WTC11 (cell line): ENCODE measurements around the gene ZNF302. TPM values are rescaled to one million over a fixed set of nuclear protein-coding genes. Genes with fewer than 3 reads are reported as not detected.

Experiments used
- ATAC-seq: fragments of 200-7000 bp; cut with Tn5 transposase; 2 replicates; pipeline ENCODE4 v1.10.0; 2021; ENCODE audit warnings: mild to moderate bottlenecking, moderate library complexity
- CTCF ChIA-PET: fragments of 300-600 bp; sonication (Branson Sonifier 250); formaldehyde crosslinking; loops from one replicate; lab custom pipeline; 2021; ENCODE audit warnings: antibody characterized with exemption; lab: Charles Lee
- POLR2A ChIA-PET: fragments of 350-600 bp; sonication (Branson Sonifier 250); formaldehyde crosslinking; loops from one replicate; lab custom pipeline; 2021; ENCODE audit warnings: antibody characterized with exemption; lab: Charles Lee
- DNase-seq: peaks from one replicate; pipeline ENCODE4 v3.0.0; 2021; ENCODE audit warnings: low spot score
- H3K27ac Mint-ChIP-seq: 2 replicates; pipeline ENCODE4 v1.8.0; 2021; ENCODE audit warnings: mixed read lengths
- H3K27me3 Mint-ChIP-seq: 2 replicates; pipeline ENCODE4 v1.8.0; 2021; ENCODE audit warnings: low read depth, mild to moderate bottlenecking, moderate library complexity, mixed read lengths
- H3K36me3 Mint-ChIP-seq: 2 replicates; pipeline ENCODE4 v1.8.0; 2021; ENCODE audit warnings: mixed read lengths
- H3K4me1 Mint-ChIP-seq: 2 replicates; pipeline ENCODE4 v1.8.0; 2022; ENCODE audit warnings: mixed read lengths
- H3K4me3 Mint-ChIP-seq: 2 replicates; pipeline ENCODE4 v1.8.0; 2021; ENCODE audit warnings: mild to moderate bottlenecking, moderate library complexity, mixed read lengths
- H3K9me3 Mint-ChIP-seq: 2 replicates; pipeline ENCODE4 v1.8.0; 2021; ENCODE audit warnings: mixed read lengths
- CBFB ChIP-seq: sonication (generic); formaldehyde crosslinking; IDR thresholded peaks from 2 replicates; pipeline ENCODE4 v1.8.1; 2022; ENCODE audit warnings: mild to moderate bottlenecking, low read depth, missing genetic modification reagents
- CREB1 ChIP-seq: sonication (generic); formaldehyde crosslinking; IDR thresholded peaks from 2 replicates; pipeline ENCODE4 v1.8.0; 2023; ENCODE audit warnings: mild to moderate bottlenecking, missing genetic modification reagents
- ELF4 ChIP-seq: sonication (generic); formaldehyde crosslinking; IDR thresholded peaks from 2 replicates; pipeline ENCODE4 v1.8.1; 2022; ENCODE audit warnings: low read depth, mild to moderate bottlenecking, moderate library complexity, missing genetic modification reagents
- GRHL2 ChIP-seq: fragments of 250-450 bp; sonication (Bioruptor Pico); IDR thresholded peaks from 2 replicates; pipeline ENCODE4 v1.8.0; 2022; ENCODE audit warnings: mild to moderate bottlenecking, moderate library complexity; ENCODE audit not compliant: insufficient replicate concordance, severe bottlenecking
- HMGA2 ChIP-seq: fragments of 250-450 bp; sonication (Bioruptor Pico); IDR thresholded peaks from 2 replicates; pipeline ENCODE4 v1.4.0; 2021; ENCODE audit warnings: mild to moderate bottlenecking, moderate library complexity
- NFE2L1 ChIP-seq: sonication (generic); formaldehyde crosslinking; IDR thresholded peaks from 2 replicates; pipeline ENCODE4 v1.8.1; 2023; ENCODE audit warnings: missing genetic modification reagents
- NR2C2 ChIP-seq: sonication (generic); formaldehyde crosslinking; IDR thresholded peaks from 2 replicates; pipeline ENCODE4 v1.8.0; 2022; ENCODE audit warnings: mild to moderate bottlenecking, missing genetic modification reagents
- RORB ChIP-seq: fragments of 250-450 bp; sonication (Bioruptor Pico); IDR thresholded peaks from 2 replicates; pipeline ENCODE4 v1.9.0; 2021; ENCODE audit warnings: mild to moderate bottlenecking
- SMAD4 ChIP-seq: sonication (generic); formaldehyde crosslinking; IDR thresholded peaks from 2 replicates; pipeline ENCODE4 v1.8.0; 2022; ENCODE audit warnings: mild to moderate bottlenecking, missing genetic modification reagents
- TCF7 ChIP-seq: sonication (generic); formaldehyde crosslinking; IDR thresholded peaks from 2 replicates; pipeline ENCODE4 v1.8.0; 2022; ENCODE audit warnings: mild to moderate bottlenecking, low read depth, missing genetic modification reagents, moderate library complexity
- ZNF396 ChIP-seq: fragments of 250-450 bp; sonication (Bioruptor Pico); IDR thresholded peaks from 2 replicates; pipeline ENCODE4 v1.8.0; 2021; ENCODE audit warnings: mild to moderate bottlenecking, moderate library complexity, borderline replicate concordance
- ZNF423 ChIP-seq: fragments of 250-450 bp; sonication (Bioruptor Pico); IDR thresholded peaks from 2 replicates; pipeline ENCODE4 v2.1.2; 2022; ENCODE audit warnings: mild to moderate bottlenecking, moderate library complexity
- ZNF671 ChIP-seq: fragments of 250-450 bp; sonication (Bioruptor Pico); IDR thresholded peaks from 2 replicates; pipeline ENCODE4 v1.8.0; 2021; ENCODE audit warnings: mild to moderate bottlenecking
- total RNA-seq: library from RNA; stranded (reverse); gene quantifications from 3 replicates; pipeline ENCODE4 v1.2.3, GENCODE V29; 2021
- TF ChIP-seq, protein P1 (sequence below): sonication (generic); formaldehyde crosslinking; IDR thresholded peaks from 2 replicates; pipeline ENCODE4 v1.8.1; 2022; ENCODE audit warnings: mild to moderate bottlenecking, moderate library complexity, missing genetic modification reagents
- TF ChIP-seq, protein P2 (sequence below): sonication (generic); formaldehyde crosslinking; IDR thresholded peaks from 2 replicates; pipeline ENCODE4 v1.8.0; 2022; ENCODE audit warnings: mild to moderate bottlenecking, missing genetic modification reagents
- TF ChIP-seq, protein P3 (sequence below): sonication (generic); formaldehyde crosslinking; IDR thresholded peaks from 2 replicates; pipeline ENCODE4 v1.8.1; 2023; ENCODE audit warnings: mild to moderate bottlenecking, missing genetic modification reagents, moderate library complexity
- TF ChIP-seq, protein P4 (sequence below): sonication (generic); formaldehyde crosslinking; conservative IDR thresholded peaks from 2 replicates; pipeline ENCODE4 v1.8.1; 2023; ENCODE audit warnings: mild to moderate bottlenecking, low read depth, missing genetic modification reagents, moderate library complexity
- TF ChIP-seq, protein P5 (sequence below): sonication (generic); formaldehyde crosslinking; IDR thresholded peaks from 2 replicates; pipeline ENCODE4 v1.8.0; 2023; ENCODE audit warnings: missing genetic modification reagents
- TF ChIP-seq, protein P6 (sequence below): sonication (generic); formaldehyde crosslinking; IDR thresholded peaks from 2 replicates; pipeline ENCODE4 v1.8.1; 2023; ENCODE audit warnings: mild to moderate bottlenecking, missing genetic modification reagents, borderline replicate concordance
- TF ChIP-seq, protein P7 (sequence below): sonication (generic); formaldehyde crosslinking; IDR thresholded peaks from 2 replicates; pipeline ENCODE4 v1.8.1; 2023; ENCODE audit warnings: mild to moderate bottlenecking, missing genetic modification reagents
- TF ChIP-seq, protein P8 (sequence below): sonication (generic); formaldehyde crosslinking; IDR thresholded peaks from 2 replicates; pipeline ENCODE4 v1.8.1; 2023; ENCODE audit warnings: mild to moderate bottlenecking, missing genetic modification reagents, moderate library complexity
- TF ChIP-seq, protein P9 (sequence below): sonication (generic); formaldehyde crosslinking; IDR thresholded peaks from 2 replicates; pipeline ENCODE4 v1.8.1; 2022; ENCODE audit warnings: mild to moderate bottlenecking, missing genetic modification reagents, moderate library complexity, borderline replicate concordance

ZNF302 gene
- total RNA-seq, 1 experiment from 2014 or later = 23.5 TPM

DNA sequence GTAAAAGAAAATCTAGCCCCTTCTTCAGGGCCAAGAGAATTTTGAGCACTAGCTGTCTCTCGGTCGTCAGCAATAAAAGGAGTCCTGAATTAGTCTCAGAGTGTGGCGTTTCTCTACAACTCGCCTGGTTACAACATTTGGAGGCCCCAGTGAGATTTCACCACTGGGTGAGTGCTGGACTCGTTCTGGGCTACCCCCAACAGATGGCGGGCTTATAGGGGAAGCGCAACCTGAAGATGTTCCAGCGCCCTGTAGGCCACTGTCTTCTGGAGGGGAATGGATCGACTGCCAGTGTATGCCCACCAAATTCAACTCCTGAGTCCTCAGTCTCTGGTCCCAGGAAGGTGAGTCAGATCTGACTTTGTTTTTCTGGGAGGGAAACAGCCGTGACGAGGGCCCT lies 44.9 kb downstream of the ZNF302 start:
- Mint-ChIP-seq H3K36me3 (no peaks in the 10 kb centered on the region), H3K27ac (no peak overlapping the region), H3K27me3 (peaks cover 61% of the 10 kb centered on the region), H3K9me3 (peaks cover 27% of the 10 kb centered on the region), H3K4me3 (no peak overlapping the region), H3K4me1 (no peaks in the 10 kb centered on the region)
- ChIA-PET CTCF (no interaction called here), POLR2A (no interaction called here)
- no peak for DNase-seq
- peak; percentile 30; the same call in 1 of the 2 replicates for ATAC-seq
- TF ChIP-seq, protein P1, sequence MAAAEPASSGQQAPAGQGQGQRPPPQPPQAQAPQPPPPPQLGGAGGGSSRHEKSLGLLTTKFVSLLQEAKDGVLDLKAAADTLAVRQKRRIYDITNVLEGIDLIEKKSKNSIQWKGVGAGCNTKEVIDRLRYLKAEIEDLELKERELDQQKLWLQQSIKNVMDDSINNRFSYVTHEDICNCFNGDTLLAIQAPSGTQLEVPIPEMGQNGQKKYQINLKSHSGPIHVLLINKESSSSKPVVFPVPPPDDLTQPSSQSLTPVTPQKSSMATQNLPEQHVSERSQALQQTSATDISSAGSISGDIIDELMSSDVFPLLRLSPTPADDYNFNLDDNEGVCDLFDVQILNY = no peak
- no peak for TF ChIP-seq NFE2L1
- no peak for TF ChIP-seq GRHL2 (CRISPR knock-in tag)
- TF ChIP-seq, protein P2, sequence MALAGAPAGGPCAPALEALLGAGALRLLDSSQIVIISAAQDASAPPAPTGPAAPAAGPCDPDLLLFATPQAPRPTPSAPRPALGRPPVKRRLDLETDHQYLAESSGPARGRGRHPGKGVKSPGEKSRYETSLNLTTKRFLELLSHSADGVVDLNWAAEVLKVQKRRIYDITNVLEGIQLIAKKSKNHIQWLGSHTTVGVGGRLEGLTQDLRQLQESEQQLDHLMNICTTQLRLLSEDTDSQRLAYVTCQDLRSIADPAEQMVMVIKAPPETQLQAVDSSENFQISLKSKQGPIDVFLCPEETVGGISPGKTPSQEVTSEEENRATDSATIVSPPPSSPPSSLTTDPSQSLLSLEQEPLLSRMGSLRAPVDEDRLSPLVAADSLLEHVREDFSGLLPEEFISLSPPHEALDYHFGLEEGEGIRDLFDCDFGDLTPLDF (CRISPR knock-in tag) = no peak
- TF ChIP-seq CREB1 (CRISPR knock-in tag) = no peak
- TF ChIP-seq NR2C2 = no peak
- TF ChIP-seq, protein P3, sequence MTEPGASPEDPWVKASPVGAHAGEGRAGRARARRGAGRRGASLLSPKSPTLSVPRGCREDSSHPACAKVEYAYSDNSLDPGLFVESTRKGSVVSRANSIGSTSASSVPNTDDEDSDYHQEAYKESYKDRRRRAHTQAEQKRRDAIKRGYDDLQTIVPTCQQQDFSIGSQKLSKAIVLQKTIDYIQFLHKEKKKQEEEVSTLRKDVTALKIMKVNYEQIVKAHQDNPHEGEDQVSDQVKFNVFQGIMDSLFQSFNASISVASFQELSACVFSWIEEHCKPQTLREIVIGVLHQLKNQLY (CRISPR knock-in tag) = no peak
- TF ChIP-seq, protein P4, sequence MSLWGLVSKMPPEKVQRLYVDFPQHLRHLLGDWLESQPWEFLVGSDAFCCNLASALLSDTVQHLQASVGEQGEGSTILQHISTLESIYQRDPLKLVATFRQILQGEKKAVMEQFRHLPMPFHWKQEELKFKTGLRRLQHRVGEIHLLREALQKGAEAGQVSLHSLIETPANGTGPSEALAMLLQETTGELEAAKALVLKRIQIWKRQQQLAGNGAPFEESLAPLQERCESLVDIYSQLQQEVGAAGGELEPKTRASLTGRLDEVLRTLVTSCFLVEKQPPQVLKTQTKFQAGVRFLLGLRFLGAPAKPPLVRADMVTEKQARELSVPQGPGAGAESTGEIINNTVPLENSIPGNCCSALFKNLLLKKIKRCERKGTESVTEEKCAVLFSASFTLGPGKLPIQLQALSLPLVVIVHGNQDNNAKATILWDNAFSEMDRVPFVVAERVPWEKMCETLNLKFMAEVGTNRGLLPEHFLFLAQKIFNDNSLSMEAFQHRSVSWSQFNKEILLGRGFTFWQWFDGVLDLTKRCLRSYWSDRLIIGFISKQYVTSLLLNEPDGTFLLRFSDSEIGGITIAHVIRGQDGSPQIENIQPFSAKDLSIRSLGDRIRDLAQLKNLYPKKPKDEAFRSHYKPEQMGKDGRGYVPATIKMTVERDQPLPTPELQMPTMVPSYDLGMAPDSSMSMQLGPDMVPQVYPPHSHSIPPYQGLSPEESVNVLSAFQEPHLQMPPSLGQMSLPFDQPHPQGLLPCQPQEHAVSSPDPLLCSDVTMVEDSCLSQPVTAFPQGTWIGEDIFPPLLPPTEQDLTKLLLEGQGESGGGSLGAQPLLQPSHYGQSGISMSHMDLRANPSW (CRISPR knock-in tag) = no peak

DNA sequence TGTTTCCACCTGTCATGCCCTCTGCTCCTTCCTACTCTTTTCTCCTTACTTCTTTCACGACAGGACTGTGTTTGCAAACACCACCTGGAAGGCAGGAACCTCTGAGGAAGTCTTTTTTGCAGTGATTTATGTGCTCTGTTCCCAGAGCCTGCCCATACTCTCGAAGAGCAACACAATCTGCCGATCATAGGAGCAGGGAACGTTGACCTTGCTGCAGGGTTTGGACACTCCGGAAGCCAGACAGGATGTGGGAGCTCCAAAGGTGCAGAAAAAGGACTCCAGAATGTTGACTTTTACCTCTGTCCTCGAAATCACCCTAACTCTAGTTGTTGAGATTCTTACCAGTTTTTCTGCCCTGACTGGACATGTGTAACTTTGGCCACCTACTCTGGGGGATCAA lies 47.9 kb downstream of the ZNF302 start:
- no peak for ATAC-seq
- CTCF ChIA-PET = no interaction called here
- DNase-seq = no peak
- TF ChIP-seq, protein P5, sequence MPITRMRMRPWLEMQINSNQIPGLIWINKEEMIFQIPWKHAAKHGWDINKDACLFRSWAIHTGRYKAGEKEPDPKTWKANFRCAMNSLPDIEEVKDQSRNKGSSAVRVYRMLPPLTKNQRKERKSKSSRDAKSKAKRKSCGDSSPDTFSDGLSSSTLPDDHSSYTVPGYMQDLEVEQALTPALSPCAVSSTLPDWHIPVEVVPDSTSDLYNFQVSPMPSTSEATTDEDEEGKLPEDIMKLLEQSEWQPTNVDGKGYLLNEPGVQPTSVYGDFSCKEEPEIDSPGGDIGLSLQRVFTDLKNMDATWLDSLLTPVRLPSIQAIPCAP (CRISPR knock-in tag) = no peak
- no peak for TF ChIP-seq CBFB
- TF ChIP-seq, protein P6, sequence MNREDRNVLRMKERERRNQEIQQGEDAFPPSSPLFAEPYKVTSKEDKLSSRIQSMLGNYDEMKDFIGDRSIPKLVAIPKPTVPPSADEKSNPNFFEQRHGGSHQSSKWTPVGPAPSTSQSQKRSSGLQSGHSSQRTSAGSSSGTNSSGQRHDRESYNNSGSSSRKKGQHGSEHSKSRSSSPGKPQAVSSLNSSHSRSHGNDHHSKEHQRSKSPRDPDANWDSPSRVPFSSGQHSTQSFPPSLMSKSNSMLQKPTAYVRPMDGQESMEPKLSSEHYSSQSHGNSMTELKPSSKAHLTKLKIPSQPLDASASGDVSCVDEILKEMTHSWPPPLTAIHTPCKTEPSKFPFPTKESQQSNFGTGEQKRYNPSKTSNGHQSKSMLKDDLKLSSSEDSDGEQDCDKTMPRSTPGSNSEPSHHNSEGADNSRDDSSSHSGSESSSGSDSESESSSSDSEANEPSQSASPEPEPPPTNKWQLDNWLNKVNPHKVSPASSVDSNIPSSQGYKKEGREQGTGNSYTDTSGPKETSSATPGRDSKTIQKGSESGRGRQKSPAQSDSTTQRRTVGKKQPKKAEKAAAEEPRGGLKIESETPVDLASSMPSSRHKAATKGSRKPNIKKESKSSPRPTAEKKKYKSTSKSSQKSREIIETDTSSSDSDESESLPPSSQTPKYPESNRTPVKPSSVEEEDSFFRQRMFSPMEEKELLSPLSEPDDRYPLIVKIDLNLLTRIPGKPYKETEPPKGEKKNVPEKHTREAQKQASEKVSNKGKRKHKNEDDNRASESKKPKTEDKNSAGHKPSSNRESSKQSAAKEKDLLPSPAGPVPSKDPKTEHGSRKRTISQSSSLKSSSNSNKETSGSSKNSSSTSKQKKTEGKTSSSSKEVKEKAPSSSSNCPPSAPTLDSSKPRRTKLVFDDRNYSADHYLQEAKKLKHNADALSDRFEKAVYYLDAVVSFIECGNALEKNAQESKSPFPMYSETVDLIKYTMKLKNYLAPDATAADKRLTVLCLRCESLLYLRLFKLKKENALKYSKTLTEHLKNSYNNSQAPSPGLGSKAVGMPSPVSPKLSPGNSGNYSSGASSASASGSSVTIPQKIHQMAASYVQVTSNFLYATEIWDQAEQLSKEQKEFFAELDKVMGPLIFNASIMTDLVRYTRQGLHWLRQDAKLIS (CRISPR knock-in tag) = no peak
- TF ChIP-seq ZNF671 (CRISPR knock-in tag) = no peak
- no peak for TF ChIP-seq NFE2L1
- no peak for TF ChIP-seq HMGA2 (CRISPR knock-in tag)
- TF ChIP-seq TCF7 = no peak
- TF ChIP-seq ZNF423 (CRISPR knock-in tag) = no peak
- TF ChIP-seq ZNF396 (CRISPR knock-in tag) = no peak
- TF ChIP-seq RORB (CRISPR knock-in tag) = no peak
- TF ChIP-seq ELF4 (CRISPR knock-in tag) = no peak
- TF ChIP-seq, protein P7, sequence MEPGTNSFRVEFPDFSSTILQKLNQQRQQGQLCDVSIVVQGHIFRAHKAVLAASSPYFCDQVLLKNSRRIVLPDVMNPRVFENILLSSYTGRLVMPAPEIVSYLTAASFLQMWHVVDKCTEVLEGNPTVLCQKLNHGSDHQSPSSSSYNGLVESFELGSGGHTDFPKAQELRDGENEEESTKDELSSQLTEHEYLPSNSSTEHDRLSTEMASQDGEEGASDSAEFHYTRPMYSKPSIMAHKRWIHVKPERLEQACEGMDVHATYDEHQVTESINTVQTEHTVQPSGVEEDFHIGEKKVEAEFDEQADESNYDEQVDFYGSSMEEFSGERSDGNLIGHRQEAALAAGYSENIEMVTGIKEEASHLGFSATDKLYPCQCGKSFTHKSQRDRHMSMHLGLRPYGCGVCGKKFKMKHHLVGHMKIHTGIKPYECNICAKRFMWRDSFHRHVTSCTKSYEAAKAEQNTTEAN (CRISPR knock-in tag) = no peak
- no peak for TF ChIP-seq SMAD4 (CRISPR knock-in tag)
- TF ChIP-seq, protein P8, sequence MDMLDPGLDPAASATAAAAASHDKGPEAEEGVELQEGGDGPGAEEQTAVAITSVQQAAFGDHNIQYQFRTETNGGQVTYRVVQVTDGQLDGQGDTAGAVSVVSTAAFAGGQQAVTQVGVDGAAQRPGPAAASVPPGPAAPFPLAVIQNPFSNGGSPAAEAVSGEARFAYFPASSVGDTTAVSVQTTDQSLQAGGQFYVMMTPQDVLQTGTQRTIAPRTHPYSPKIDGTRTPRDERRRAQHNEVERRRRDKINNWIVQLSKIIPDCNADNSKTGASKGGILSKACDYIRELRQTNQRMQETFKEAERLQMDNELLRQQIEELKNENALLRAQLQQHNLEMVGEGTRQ (CRISPR knock-in tag) = no peak
- TF ChIP-seq, protein P9, sequence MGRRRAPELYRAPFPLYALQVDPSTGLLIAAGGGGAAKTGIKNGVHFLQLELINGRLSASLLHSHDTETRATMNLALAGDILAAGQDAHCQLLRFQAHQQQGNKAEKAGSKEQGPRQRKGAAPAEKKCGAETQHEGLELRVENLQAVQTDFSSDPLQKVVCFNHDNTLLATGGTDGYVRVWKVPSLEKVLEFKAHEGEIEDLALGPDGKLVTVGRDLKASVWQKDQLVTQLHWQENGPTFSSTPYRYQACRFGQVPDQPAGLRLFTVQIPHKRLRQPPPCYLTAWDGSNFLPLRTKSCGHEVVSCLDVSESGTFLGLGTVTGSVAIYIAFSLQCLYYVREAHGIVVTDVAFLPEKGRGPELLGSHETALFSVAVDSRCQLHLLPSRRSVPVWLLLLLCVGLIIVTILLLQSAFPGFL = no peak
- no peaks in the 10 kb centered on the region for H3K36me3 Mint-ChIP-seq
- no peak overlapping the region for H3K4me3 Mint-ChIP-seq
- peaks cover 14% of the 10 kb centered on the region for H3K9me3 Mint-ChIP-seq
- H3K27me3 Mint-ChIP-seq = peaks cover 54% of the 10 kb centered on the region
- H3K27ac Mint-ChIP-seq = no peak overlapping the region
- no peaks in the 10 kb centered on the region for H3K4me1 Mint-ChIP-seq
- POLR2A ChIA-PET = no interaction called here
